Transverse colon (tissue), 4 donors: ENCODE results near the gene RNF128. TPM values are rescaled to one million over a fixed set of nuclear protein-coding genes. Genes with fewer than 3 reads are reported as not detected.

Experiments used
- DNase-seq: peaks from one replicate; pipeline ENCODE4 v3.0.0-alpha.2; 2019
- H3K27ac ChIP-seq, 4 donors: fragments of 200-600 bp; sonication (generic); 2 replicates each; pipeline ENCODE4 v1.5.1; 2016 to 2018; ENCODE audit warnings: inconsistent platforms in 4 of 4
- H3K27me3 ChIP-seq: fragments of 200-600 bp; sonication (generic); 2 replicates; pipeline ENCODE4 v1.5.1; 2017; ENCODE audit warnings: inconsistent platforms
- H3K36me3 ChIP-seq, 4 donors: fragments of 200-600 bp; sonication (generic); 2 replicates each; pipeline ENCODE4 v1.5.1; 2017 to 2019; ENCODE audit warnings: inconsistent platforms in 4 of 4
- H3K4me1 ChIP-seq, 4 donors: fragments of 200-600 bp; sonication (generic); 2 replicates each; pipeline ENCODE4 v1.5.1; 2017 to 2020; ENCODE audit warnings: inconsistent platforms in 4 of 4
- H3K4me3 ChIP-seq, 4 donors: fragments of 200-600 bp; sonication (generic); 1 replicate in 1 of 4; 2 replicates in 3 of 4; pipeline versions ENCODE4 v1.5.1 to v1.6.1; 2017 to 2019; ENCODE audit warnings: inconsistent platforms in 4 of 4
- H3K9me3 ChIP-seq, 2 donors: fragments of 200-600 bp; sonication (generic); 2 replicates each; pipeline ENCODE4 v1.5.1; 2017 to 2019; ENCODE audit warnings: inconsistent platforms in 2 of 2
- EP300 ChIP-seq: sonication (generic); formaldehyde crosslinking; IDR thresholded peaks from one replicate; pipeline ENCODE4 v1.6.1; 2017; ENCODE audit warnings: antibody characterized with exemption, low read depth
- POLR2A ChIP-seq: fragments of 450-650 bp; IDR thresholded peaks from one replicate; pipeline ENCODE4 v1.6.1; 2016; ENCODE audit warnings: antibody characterized with exemption, mild to moderate bottlenecking, moderate library complexity
- POLR2AphosphoS5 ChIP-seq, 3 donors: sonication (generic); formaldehyde crosslinking; IDR thresholded peaks; one replicate each; pipeline ENCODE4 v1.6.1; 2016; ENCODE audit warnings: antibody characterized with exemption in 3 of 3
- WGBS, 2 donors: methylation state at CpG; one replicate each; pipeline ENCODE4 v1.1.5; 2018; ENCODE audit warnings: low coverage in 1 of 2; 5-methylcytosine and 5-hydroxymethylcytosine counted together
- in situ Hi-C, 4 donors: fragments of 200-750 bp; cut with MboI; loops; one replicate each; pipeline versions ENCODE4 v1.15.0 to v1.15.1; 2017; ENCODE audit warnings: low sequenced_read_pairs in 3 of 4, low pct_ligation_motif_present in 1 of 4, low pct_unique_long_range_greater_than_20kb in 1 of 4
- intact Hi-C: fragments of 100-400 bp; cut with DNase I; formaldehyde crosslinking; loops from one replicate; pipeline ENCODE4 v1.15.1; 2023; ENCODE audit warnings: low total_unique reads
- total RNA-seq, 4 donors: library from RNA; depleted of rRNA; stranded (reverse); fragments of >200 nt; gene quantifications; one replicate each; pipeline ENCODE4 v1.1.0, GENCODE V29; 2016
- TF ChIP-seq, protein P1 (sequence below), 5 experiments: fragments of 200-600 bp in 3 of 5; fragments of 450-650 bp in 2 of 5; sonication (generic) in 3 of 5; IDR thresholded peaks; 1 replicate in 2 of 5; 2 replicates in 3 of 5; pipeline ENCODE4 v1.5.1; 2016 to 2017; ENCODE audit warnings: antibody characterized with exemption in 5 of 5, inconsistent platforms in 3 of 5, mild to moderate bottlenecking in 2 of 5, moderate library complexity in 1 of 5

The RNF128 gene
- total RNA-seq, 4 donors from 2014 or later = 6.7 to 54.8 (median 30.4) TPM

DNA sequence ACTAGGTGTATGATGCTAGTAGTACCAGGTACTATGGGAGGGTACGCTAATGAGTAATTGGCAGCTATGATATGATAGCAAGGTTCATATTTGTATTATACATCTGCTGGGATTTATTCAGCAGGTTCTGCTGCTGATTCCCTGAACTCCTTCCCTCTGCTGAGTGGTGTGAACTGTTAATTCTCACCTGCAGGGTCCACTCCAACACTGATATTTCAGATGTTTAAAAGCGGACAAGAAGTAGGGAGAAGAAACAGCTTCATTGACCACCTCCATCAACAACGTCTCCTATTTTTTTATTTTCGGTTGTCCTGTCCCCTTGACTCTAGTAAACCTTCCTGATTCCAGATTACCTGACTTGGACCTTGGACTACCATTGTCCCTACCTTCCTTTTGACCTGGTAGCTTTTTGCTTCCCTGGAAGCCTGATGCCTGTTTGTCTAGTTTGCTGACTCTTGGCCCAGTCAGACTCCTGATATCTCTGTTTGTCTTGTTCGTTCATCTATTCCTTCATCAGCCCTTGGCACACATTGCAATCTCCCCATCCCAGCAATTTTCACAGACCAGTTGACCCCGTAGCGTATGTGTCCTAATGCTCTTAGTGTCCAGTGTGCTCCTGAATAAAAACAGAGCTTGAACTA lies 34.0 kb upstream of the RNF128 start:
- in situ Hi-C loops = no loop called here
- 63 to 71% methylated on average over 3 to 7 of the region's 7 CpGs for WGBS, 2 donors
- H3K27ac ChIP-seq = peak overlapping the region; percentile 33 to 53 (median 52)
- intact Hi-C loops = no loop called here
- H3K4me1 ChIP-seq = no peaks in the 10 kb centered on the region
- H3K36me3 ChIP-seq = no peaks in the 10 kb centered on the region
- no peak overlapping the region for H3K4me3 ChIP-seq
- H3K27me3 ChIP-seq = no peaks in the 10 kb centered on the region
- DNase-seq = peak; percentile 31
- TF ChIP-seq POLR2AphosphoS5 (IDR thresholded peaks at IDR 0.05) (peak in 1 of 3 donors; percentile 37), POLR2A (no peak), EP300 (no peak)
- TF ChIP-seq, protein P1, sequence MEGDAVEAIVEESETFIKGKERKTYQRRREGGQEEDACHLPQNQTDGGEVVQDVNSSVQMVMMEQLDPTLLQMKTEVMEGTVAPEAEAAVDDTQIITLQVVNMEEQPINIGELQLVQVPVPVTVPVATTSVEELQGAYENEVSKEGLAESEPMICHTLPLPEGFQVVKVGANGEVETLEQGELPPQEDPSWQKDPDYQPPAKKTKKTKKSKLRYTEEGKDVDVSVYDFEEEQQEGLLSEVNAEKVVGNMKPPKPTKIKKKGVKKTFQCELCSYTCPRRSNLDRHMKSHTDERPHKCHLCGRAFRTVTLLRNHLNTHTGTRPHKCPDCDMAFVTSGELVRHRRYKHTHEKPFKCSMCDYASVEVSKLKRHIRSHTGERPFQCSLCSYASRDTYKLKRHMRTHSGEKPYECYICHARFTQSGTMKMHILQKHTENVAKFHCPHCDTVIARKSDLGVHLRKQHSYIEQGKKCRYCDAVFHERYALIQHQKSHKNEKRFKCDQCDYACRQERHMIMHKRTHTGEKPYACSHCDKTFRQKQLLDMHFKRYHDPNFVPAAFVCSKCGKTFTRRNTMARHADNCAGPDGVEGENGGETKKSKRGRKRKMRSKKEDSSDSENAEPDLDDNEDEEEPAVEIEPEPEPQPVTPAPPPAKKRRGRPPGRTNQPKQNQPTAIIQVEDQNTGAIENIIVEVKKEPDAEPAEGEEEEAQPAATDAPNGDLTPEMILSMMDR (IDR thresholded peaks at IDR 0.05) = peak in 1 of 5 experiments; percentile 14
- H3K9me3 ChIP-seq = no peaks in the 10 kb centered on the region

DNA sequence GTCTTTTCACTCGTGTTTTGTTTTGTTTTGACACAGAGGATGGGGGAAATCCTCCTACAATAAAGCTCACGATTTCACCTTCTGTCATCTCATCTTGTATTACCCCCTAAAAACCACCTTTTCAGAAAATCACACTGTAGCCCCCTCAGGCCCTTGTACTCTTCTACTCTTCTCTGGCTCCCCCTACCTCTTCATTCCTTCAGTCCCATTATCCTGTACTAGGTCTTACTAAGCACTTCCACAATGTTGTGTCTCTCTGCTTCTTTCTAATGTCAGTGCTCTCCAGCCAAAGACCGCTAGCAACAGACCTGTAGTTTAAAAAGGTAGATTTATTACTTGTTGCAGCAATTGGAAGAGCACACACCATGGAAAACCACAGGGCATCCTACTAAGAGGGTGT lies 30.0 kb upstream of the RNF128 start:
- no peaks in the 10 kb centered on the region for H3K27me3 ChIP-seq
- H3K36me3 ChIP-seq = no peaks in the 10 kb centered on the region
- H3K27ac ChIP-seq = no peak overlapping the region
- no peaks in the 10 kb centered on the region for H3K9me3 ChIP-seq
- TF ChIP-seq POLR2A (no peak), POLR2AphosphoS5 (IDR thresholded peaks at IDR 0.05) (no peak), EP300 (no peak)
- TF ChIP-seq, protein P1 (IDR thresholded peaks at IDR 0.05) = no peak
- in situ Hi-C loops = no loop called here
- H3K4me3 ChIP-seq = no peak overlapping the region
- no peaks in the 10 kb centered on the region for H3K4me1 ChIP-seq
- WGBS, 2 donors = 44% methylated on average over 3 of the region's 3 CpGs; no CpG with 5 or more reads in 1 of the 2 donors
- DNase-seq = no peak
- intact Hi-C loops = no loop called here

DNA sequence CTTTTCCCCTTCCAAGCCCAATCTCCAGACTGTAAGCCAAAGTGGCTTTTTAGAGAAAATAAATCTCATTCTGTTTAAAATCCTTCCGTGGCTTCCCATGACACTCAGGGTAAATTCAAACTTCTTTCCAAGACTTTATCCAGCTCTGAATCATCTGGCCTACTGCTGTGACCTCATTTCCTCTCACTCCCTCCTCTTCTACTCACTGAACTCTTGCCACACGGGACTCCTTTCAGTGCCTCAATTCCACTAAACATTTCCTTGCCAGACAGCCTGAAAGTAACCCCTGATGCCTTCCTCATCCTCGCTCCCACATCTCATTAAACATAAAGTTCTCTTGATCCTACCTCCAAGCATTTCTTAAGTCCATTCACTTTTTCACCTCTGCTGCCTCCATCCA lies 27.8 kb upstream of the RNF128 start:
- WGBS, 2 donors = 50 to 61% methylated on average over 1 to 3 of the region's 3 CpGs
- intact Hi-C loops (no loop called here), in situ Hi-C loops (no loop called here)
- Histone ChIP-seq H3K4me1 (no peaks in the 10 kb centered on the region), H3K36me3 (no peaks in the 10 kb centered on the region), H3K27ac (no peak overlapping the region), H3K27me3 (no peaks in the 10 kb centered on the region), H3K9me3 (no peaks in the 10 kb centered on the region), H3K4me3 (no peak overlapping the region)
- no peak for TF ChIP-seq POLR2A
- no peak for TF ChIP-seq EP300
- TF ChIP-seq, protein P1 (IDR thresholded peaks at IDR 0.05) = no peak
- no peak for TF ChIP-seq POLR2AphosphoS5 (IDR thresholded peaks at IDR 0.05)
- no peak for DNase-seq

DNA sequence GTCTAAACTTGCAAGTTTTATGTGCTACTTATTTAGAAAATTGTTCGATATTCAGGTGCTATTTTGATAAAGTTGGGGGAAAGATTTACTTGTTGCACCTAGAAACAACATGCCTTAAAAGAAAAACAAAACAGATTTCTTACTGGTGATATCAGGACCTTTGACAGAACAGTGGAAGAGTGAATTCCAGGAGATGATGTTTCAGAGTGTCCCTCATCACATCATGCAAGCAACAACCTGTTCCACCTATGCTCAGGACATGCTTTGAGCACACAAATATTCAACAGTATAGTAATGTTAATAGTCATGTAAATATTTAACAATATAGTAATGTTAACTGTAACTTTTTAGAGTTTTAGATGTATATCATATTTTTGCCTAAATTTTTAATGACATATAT lies 23.9 kb upstream of the RNF128 start:
- TF ChIP-seq POLR2A = no peak
- TF ChIP-seq, protein P1 (IDR thresholded peaks at IDR 0.05) = no peak
- TF ChIP-seq EP300 = no peak
- TF ChIP-seq POLR2AphosphoS5 (IDR thresholded peaks at IDR 0.05) = no peak
- in situ Hi-C loops (no loop called here), intact Hi-C loops (no loop called here)
- no peaks in the 10 kb centered on the region for H3K27me3 ChIP-seq
- H3K4me3 ChIP-seq = no peak overlapping the region
- no peaks in the 10 kb centered on the region for H3K9me3 ChIP-seq
- DNase-seq = no peak
- H3K4me1 ChIP-seq = no peaks in the 10 kb centered on the region
- no peaks in the 10 kb centered on the region for H3K36me3 ChIP-seq
- whole genome bisulfite sequencing, 2 donors = 79% methylated on average over 1 of the region's 1 CpG; no CpG with 5 or more reads in 1 of the 2 donors
- H3K27ac ChIP-seq = no peak overlapping the region
